ENCODE results near the gene PLEKHG4. TPM values are rescaled to one million over a fixed set of nuclear protein-coding genes. Genes with fewer than 3 reads are reported as not detected.

Gene PLEKHG4
- total and polyA plus RNA-seq, 9 of the 15 experiments (the other 6 are each of a cell fraction or from before 2014, with no cell fraction given), result 3.7 to 36.8 (median 17.9) TPM

GRCh38 chr16:67311607-67312488 is 32.5 kb downstream of the PLEKHG4 start (continued):
- TF ChIP-seq ZNF280A (IDR thresholded peaks at IDR 0.05; ENCODE audit: low read depth, partially characterized antibody) (no peak), USF2 (CRISPR knock-in tag; IDR thresholded peaks at IDR 0.05) (no peak), NFIX (CRISPR knock-in tag; IDR thresholded peaks at IDR 0.05; ENCODE audit: low read depth) (no peak), KAT2B (IDR thresholded peaks at IDR 0.05; ENCODE audit: low read depth, low read length) (no peak), THRAP3 (IDR thresholded peaks at IDR 0.05; ENCODE audit: borderline replicate concordance) (no peak), SIN3B (IDR thresholded peaks at IDR 0.05; ENCODE audit: low read depth) (no peak), OTX1 (CRISPR knock-in tag; IDR thresholded peaks at IDR 0.05) (no peak), SMARCC2 (IDR thresholded peaks at IDR 0.05; ENCODE audit: low read depth) (0 out of 2 replicates have a peak, but pooled peaks have one; percentile 22), CREB3 (tag; conservative IDR thresholded peaks at IDR 0.05; ENCODE audit: low read depth) (no peak), RAD21 (CRISPR knock-in tag; conservative IDR thresholded peaks at IDR 0.05 in 1 of 2, IDR thresholded peaks at IDR 0.05 in 1 of 2) (no peak), ID3 (CRISPR knock-in tag; IDR thresholded peaks at IDR 0.05) (no peak), ID3 (tag; IDR thresholded peaks at IDR 0.05) (no peak), ZFX (CRISPR knock-in tag; IDR thresholded peaks at IDR 0.05) (no peak), TAF7 (tag; IDR thresholded peaks at IDR 0.05) (no peak), PHF20 (IDR thresholded peaks at IDR 0.05; ENCODE audit: partially characterized antibody) (no peak), ZBTB33 (CRISPR knock-in tag; IDR thresholded peaks at IDR 0.05) (no peak), KHSRP (IDR thresholded peaks at IDR 0.05) (no peak), E2F5 (CRISPR knock-in tag; IDR thresholded peaks at IDR 0.05) (no peak)
